Panc1 (cell line): ENCODE measurements around the gene CD300E. TPM values are rescaled to one million over a fixed set of nuclear protein-coding genes. Genes with fewer than 3 reads are reported as not detected.

Experiments
- ATAC-seq: fragments of 200-7000 bp; cut with Tn5 transposase; 2 replicates; pipeline ENCODE4 v1.9.1; 2020; ENCODE audit warnings: mild to moderate bottlenecking, moderate library complexity
- BruUV-seq: library from RNA; stranded (reverse); fragments of 400-500 nt; replicated peaks from 2 replicates; lab custom pipeline; 2021; lab: Mats Ljungman, UMichigan
- CTCF ChIA-PET: fragments of 300-600 bp; sonication (Branson Sonifier 250); formaldehyde crosslinking; loops from one replicate; lab custom pipeline; 2022; ENCODE audit warnings: antibody characterized with exemption; lab: Charles Lee
- POLR2A ChIA-PET: fragments of 300-600 bp; sonication (Branson Sonifier 250); formaldehyde crosslinking; loops from one replicate; lab custom pipeline; 2022; ENCODE audit warnings: antibody characterized with exemption; lab: Charles Lee
- DNase-seq: peaks from one replicate; pipeline ENCODE4 v3.0.0-alpha.2; 2010; ENCODE audit warnings: low read depth, low spot score
- H3K27ac ChIP-seq: 2 replicates; pipeline ENCODE4 v1.5.1; 2011; ENCODE audit warnings: mild to moderate bottlenecking, low read length, inconsistent platforms
- H3K27me3 ChIP-seq: fragments of 200-500 bp; sonication (Bioruptor generic); 2 replicates; pipeline ENCODE4 v1.6.0; 2014; ENCODE audit warnings: low read length, inconsistent platforms; ENCODE audit not compliant: control insufficient read depth, insufficient read depth
- H3K36me3 ChIP-seq: fragments of 200-500 bp; sonication (Bioruptor generic); 2 replicates; pipeline ENCODE4 v1.5.1; 2014; ENCODE audit warnings: inconsistent platforms, mild to moderate bottlenecking, low read length, moderate library complexity; ENCODE audit not compliant: control insufficient read depth, insufficient read depth
- H3K4me1 ChIP-seq: 2 replicates; pipeline ENCODE4 v1.5.1; 2011; ENCODE audit warnings: inconsistent platforms, mild to moderate bottlenecking, low read length, moderate library complexity; ENCODE audit not compliant: control insufficient read depth, insufficient read depth
- H3K4me3 ChIP-seq, 2 experiments: 2 replicates each; pipeline ENCODE4 v1.5.1; 2011 to 2012; ENCODE audit warnings: low read depth in 2 of 2, low read length in 2 of 2, mild to moderate bottlenecking in 2 of 2, inconsistent platforms in 1 of 2, moderate library complexity in 1 of 2
- H3K9me3 ChIP-seq: fragments of 200-500 bp; sonication (Bioruptor generic); 2 replicates; pipeline ENCODE4 v1.5.1; 2014; ENCODE audit warnings: low read depth, mild to moderate bottlenecking, inconsistent platforms, low read length, moderate library complexity; ENCODE audit not compliant: control insufficient read depth, insufficient read depth
- CTCF ChIP-seq: fragments of 450-650 bp; IDR thresholded peaks from 2 replicates; pipeline ENCODE4 v1.5.1; 2017; ENCODE audit warnings: mild to moderate bottlenecking
- POLR2AphosphoS5 ChIP-seq: IDR thresholded peaks from 2 replicates; pipeline ENCODE4 v1.6.1; 2012; ENCODE audit warnings: mild to moderate bottlenecking, low read depth, low read length, moderate library complexity
- REST ChIP-seq, 2 experiments: IDR thresholded peaks; 2 replicates each; pipeline ENCODE4 v1.6.1; 2011 to 2012; ENCODE audit warnings: low read depth in 2 of 2, control low read depth in 1 of 2, low read length in 1 of 2, mild to moderate bottlenecking in 1 of 2, moderate library complexity in 1 of 2; ENCODE audit not compliant: insufficient read depth in 1 of 2
- SIN3A ChIP-seq: IDR thresholded peaks from 2 replicates; pipeline ENCODE4 v1.6.1; 2012; ENCODE audit warnings: low read depth, mild to moderate bottlenecking, low read length, moderate library complexity, borderline replicate concordance; ENCODE audit not compliant: insufficient read depth
- TCF7L2 ChIP-seq: IDR thresholded peaks from 2 replicates; pipeline ENCODE4 v1.6.1; 2011; ENCODE audit warnings: mild to moderate bottlenecking, low read depth, low read length, inconsistent platforms
- in situ Hi-C: cut with HindIII; loops from 2 replicates; pipeline ENCODE4 v1.10.0; 2016; ENCODE audit warnings: low sequenced_read_pairs, low pct_unique_long_range_greater_than_20kb
- intact Hi-C: fragments of 100-400 bp; cut with micrococcal nuclease; formaldehyde crosslinking; loops from one replicate; pipeline ENCODE4 v1.10.0; 2022; ENCODE audit not compliant: unreplicated experiment
- total RNA-seq: library from RNA; stranded (reverse); gene quantifications from one replicate; pipeline ENCODE4 v1.2.1, GENCODE V29; 2021; ENCODE audit not compliant: unreplicated experiment

Gene CD300E
- total RNA-seq, 1 experiment from 2014 or later: not detected

GRCh38 chr17:74645010-74645409 is 21.5 kb upstream of the CD300E start:
- in situ Hi-C loops: no loop called here
- H3K27me3 ChIP-seq: peaks cover 31% of the 10 kb centered on the region
- DNase-seq: no peak
- H3K9me3 ChIP-seq: no peaks in the 10 kb centered on the region
- H3K36me3 ChIP-seq: no peaks in the 10 kb centered on the region
- intact Hi-C loops: no loop called here
- H3K4me1 ChIP-seq: no peaks in the 10 kb centered on the region
- no TSS peak for BruUV-seq
- ChIA-PET POLR2A (no interaction called here), CTCF (interaction anchor here (0.6 kb wide), 1 partner anchor 11 kb away, joined by 4 read pairs; no protein-coding TSS in a partner anchor)
- ATAC-seq: no peak
- no peak overlapping the region for H3K4me3 ChIP-seq
- TF ChIP-seq SIN3A (no peak), REST (IDR thresholded peaks at IDR 0.05; ENCODE audit: insufficient read depth in 1 of 2, low read depth in 2 of 2, low read length in 1 of 2) (no peak), POLR2AphosphoS5 (no peak), TCF7L2 (no peak), CTCF (no peak)
- H3K27ac ChIP-seq: no peak overlapping the region

- BruUV-seq: no TSS peak
- Histone ChIP-seq H3K9me3 (no peaks in the 10 kb centered on the region), H3K36me3 (no peaks in the 10 kb centered on the region), H3K27me3 (peaks cover 27% of the 10 kb centered on the region), H3K4me1 (no peaks in the 10 kb centered on the region), H3K4me3 (no peak overlapping the region), H3K27ac (no peak overlapping the region)
- ATAC-seq (no peak), DNase-seq (no peak)
- ChIA-PET POLR2A (no interaction called here), CTCF (interaction anchor here (0.6 kb wide), 1 partner anchor 10 kb away, joined by 4 read pairs; no protein-coding TSS in a partner anchor)
- in situ Hi-C loops: no loop called here
- TF ChIP-seq POLR2AphosphoS5 (no peak), CTCF (no peak), SIN3A (no peak), REST (IDR thresholded peaks at IDR 0.05; ENCODE audit: insufficient read depth in 1 of 2, low read depth in 2 of 2, low read length in 1 of 2) (no peak), TCF7L2 (no peak)
- intact Hi-C loops: loop anchor here (5.0 kb wide), 1 partner anchor 92 kb away; no protein-coding TSS in a partner anchor
Measured at GRCh38 chr17:74644419-74644818, 20.9 kb upstream of the CD300E start.
